ENCODE measurements around the gene CDR2L.

DNA sequence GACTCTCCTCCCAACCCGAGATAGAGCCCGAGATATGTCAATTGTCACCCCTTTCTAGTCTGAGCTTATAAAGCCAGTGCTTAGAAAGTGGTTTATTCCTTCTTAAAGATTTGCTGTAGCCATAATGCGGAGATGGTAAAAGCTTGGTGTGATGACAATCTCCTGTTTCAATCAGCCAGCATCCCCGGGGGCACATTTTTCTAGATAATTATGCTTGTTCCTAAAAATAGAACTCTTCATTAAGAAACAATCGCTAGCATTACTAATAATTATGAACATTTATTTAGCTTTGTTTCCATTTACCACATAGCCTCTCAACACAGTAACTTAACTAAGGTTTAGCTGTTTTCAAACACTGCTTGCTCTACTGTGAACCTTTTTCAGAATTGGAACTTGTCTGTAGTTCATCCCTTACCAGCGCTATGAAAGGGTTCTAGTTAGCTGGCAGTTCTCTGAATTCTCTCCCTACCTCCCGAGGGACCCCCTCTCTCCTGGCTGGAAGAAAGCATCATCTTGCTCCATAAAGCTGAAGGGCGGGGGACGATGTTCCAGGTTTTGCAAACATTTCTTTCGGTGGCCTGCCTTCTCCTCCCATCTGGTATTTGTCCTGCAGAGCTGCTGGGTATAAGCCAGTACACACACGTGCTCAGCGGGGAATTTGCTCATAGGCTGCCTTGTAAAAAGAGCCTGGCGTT, 24.1 kb downstream of the CDR2L start:
- TF ChIP-seq, protein P1, sequence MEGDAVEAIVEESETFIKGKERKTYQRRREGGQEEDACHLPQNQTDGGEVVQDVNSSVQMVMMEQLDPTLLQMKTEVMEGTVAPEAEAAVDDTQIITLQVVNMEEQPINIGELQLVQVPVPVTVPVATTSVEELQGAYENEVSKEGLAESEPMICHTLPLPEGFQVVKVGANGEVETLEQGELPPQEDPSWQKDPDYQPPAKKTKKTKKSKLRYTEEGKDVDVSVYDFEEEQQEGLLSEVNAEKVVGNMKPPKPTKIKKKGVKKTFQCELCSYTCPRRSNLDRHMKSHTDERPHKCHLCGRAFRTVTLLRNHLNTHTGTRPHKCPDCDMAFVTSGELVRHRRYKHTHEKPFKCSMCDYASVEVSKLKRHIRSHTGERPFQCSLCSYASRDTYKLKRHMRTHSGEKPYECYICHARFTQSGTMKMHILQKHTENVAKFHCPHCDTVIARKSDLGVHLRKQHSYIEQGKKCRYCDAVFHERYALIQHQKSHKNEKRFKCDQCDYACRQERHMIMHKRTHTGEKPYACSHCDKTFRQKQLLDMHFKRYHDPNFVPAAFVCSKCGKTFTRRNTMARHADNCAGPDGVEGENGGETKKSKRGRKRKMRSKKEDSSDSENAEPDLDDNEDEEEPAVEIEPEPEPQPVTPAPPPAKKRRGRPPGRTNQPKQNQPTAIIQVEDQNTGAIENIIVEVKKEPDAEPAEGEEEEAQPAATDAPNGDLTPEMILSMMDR (IDR thresholded peaks at IDR 0.05; ENCODE audit: low read depth, low read length, poor library complexity, severe bottlenecking), result no peak
- no peak for TF ChIP-seq EZH2phosphoT487 (IDR thresholded peaks at IDR 0.05; ENCODE audit: borderline replicate concordance, low read length)

Measured in DOHH2 (cell line).